Measurements from ENCODE around the gene C5orf47. TPM values are rescaled to one million over a fixed set of nuclear protein-coding genes. Genes with fewer than 3 reads are reported as not detected.

The C5orf47 gene
- total RNA-seq, 2 donors from 2014 or later = not detected

DNA sequence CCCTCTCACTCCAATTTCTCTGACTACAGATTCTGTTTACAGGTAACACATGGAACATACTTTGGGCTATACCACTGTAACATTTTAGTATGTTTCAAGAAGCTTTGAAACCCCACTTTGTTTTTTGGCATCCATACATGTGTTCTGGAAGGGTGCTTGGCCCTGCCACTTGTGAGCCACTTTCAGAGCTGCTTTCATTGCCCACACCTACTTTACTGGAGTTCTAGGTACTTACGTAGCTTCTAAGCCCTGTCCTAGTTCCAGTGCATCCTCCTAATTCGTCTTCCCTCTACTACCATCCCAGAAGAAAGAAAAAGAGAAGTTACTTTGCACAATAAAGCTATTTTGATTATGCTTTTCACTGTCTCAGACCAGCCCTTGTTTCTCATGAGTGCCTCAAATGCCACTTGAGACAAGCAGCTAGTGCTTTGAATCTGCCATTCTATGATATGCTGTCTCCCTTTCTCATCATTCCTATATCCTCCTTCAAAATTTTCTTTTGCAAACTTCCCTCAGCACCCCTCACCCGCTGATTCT is 26.5 kb upstream of the C5orf47 start:
- ATAC-seq (replicated peaks in 1 of 2) = no peak

GRCh38 chr5:173963182-173963838 is 25.7 kb upstream of the C5orf47 start:
- Mint-ChIP-seq H3K27ac (no peak overlapping the region), H3K4me3 (no peak overlapping the region), H3K36me3 (ENCODE audit: insufficient read depth in 2 of 2) (no peaks in the 10 kb centered on the region), H3K27me3 (ENCODE audit: low read depth) (no peaks in the 10 kb centered on the region), H3K4me1 (ENCODE audit: low read depth) (peaks cover 13% of the 10 kb centered on the region), H3K9me3 (no peaks in the 10 kb centered on the region)
- DNase-seq (no peak), ATAC-seq (replicated peaks in 1 of 2) (no peak)

More for the DNA sequence above, 26.5 kb upstream of the C5orf47 start:
- H3K36me3 Mint-ChIP-seq (ENCODE audit: insufficient read depth in 2 of 2) = no peaks in the 10 kb centered on the region
- H3K9me3 Mint-ChIP-seq = no peaks in the 10 kb centered on the region
- no peaks in the 10 kb centered on the region for H3K27me3 Mint-ChIP-seq (ENCODE audit: low read depth)
- DNase-seq = no peak
- no peak overlapping the region for H3K4me3 Mint-ChIP-seq
- peaks cover 13% of the 10 kb centered on the region for H3K4me1 Mint-ChIP-seq (ENCODE audit: low read depth)
- no peak overlapping the region for H3K27ac Mint-ChIP-seq

GRCh38 chr5:173963867-173964441 is 25.0 kb upstream of the C5orf47 start:
- Mint-ChIP-seq H3K9me3 (no peaks in the 10 kb centered on the region), H3K36me3 (ENCODE audit: insufficient read depth in 2 of 2) (no peaks in the 10 kb centered on the region), H3K27ac (no peak overlapping the region), H3K4me3 (no peak overlapping the region), H3K4me1 (ENCODE audit: low read depth) (peaks cover 13% of the 10 kb centered on the region), H3K27me3 (ENCODE audit: low read depth) (no peaks in the 10 kb centered on the region)
- DNase-seq = no peak
- ATAC-seq (replicated peaks in 1 of 2) = no peak

GRCh38 chr5:173964506-173964905 is 24.5 kb upstream of the C5orf47 start:
- ATAC-seq (replicated peaks in 1 of 2) = no peak
- no peak for DNase-seq
- no peaks in the 10 kb centered on the region for H3K36me3 Mint-ChIP-seq (ENCODE audit: insufficient read depth in 2 of 2)
- H3K4me3 Mint-ChIP-seq = no peak overlapping the region
- H3K4me1 Mint-ChIP-seq (ENCODE audit: low read depth) = peaks cover 13% of the 10 kb centered on the region
- no peaks in the 10 kb centered on the region for H3K27me3 Mint-ChIP-seq (ENCODE audit: low read depth)
- H3K27ac Mint-ChIP-seq = peak overlapping the region; percentile 30
- no peaks in the 10 kb centered on the region for H3K9me3 Mint-ChIP-seq

DNA sequence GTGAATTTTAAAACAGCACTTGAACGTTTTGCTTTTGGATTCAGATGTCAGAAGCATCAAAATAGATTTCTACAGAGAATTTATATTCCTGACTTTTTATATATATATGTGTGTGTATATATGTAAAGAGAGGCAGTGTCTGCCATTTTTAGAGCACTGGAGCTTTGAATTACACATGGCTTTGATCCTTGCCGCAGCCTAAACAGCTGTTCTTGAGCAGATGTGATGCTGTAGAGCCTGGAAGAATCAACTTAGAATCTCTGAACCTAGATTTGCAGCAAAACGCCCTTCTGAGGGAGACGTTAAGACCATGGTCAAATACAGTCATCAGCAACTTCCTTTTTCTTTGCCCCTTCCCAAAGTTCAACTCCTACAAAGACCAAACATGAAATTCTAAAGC is 21.7 kb upstream of the C5orf47 start:
- no peak overlapping the region for H3K4me3 Mint-ChIP-seq
- ATAC-seq (replicated peaks in 1 of 2) = no peak

DNA sequence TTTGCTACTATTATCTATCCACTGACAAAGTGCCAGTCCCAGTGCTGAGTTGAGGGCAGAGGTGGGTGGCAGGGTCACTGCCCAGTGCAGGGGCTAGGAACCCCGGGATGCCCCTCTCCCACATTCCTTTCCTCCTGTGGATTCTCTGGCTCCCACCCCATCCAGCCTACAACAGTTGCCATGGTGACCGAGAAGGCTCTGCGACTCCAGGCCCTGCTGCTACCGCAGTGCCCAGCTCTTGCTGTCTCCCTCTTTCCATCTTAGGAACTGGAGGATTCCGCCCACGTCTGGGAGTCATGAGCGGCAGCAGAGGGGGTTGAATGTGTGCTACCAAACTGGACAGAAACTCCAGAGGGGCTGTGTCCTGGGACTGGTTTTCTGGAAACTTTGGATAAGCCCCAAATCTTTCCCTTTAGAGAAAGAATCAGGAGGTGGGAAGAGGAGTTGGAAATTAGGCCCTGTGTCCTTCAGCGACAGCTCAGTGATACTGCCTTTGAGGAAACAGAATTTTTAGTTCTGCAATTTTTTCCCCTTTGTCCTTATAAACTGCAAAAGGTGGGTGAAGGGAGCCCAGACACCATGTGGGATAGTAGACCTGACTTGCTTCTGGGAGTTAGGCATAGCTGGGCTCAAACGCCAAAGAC is 20.7 kb upstream of the C5orf47 start:
- Mint-ChIP-seq H3K27ac (no peak overlapping the region), H3K9me3 (no peaks in the 10 kb centered on the region), H3K27me3 (ENCODE audit: low read depth) (no peaks in the 10 kb centered on the region), H3K4me3 (no peak overlapping the region), H3K4me1 (ENCODE audit: low read depth) (peaks cover 10% of the 10 kb centered on the region), H3K36me3 (ENCODE audit: insufficient read depth in 2 of 2) (no peaks in the 10 kb centered on the region)
- DNase-seq (no peak), ATAC-seq (replicated peaks in 1 of 2) (no peak)

More for the DNA sequence above, 21.7 kb upstream of the C5orf47 start:
- Mint-ChIP-seq H3K27me3 (ENCODE audit: low read depth) (no peaks in the 10 kb centered on the region), H3K36me3 (ENCODE audit: insufficient read depth in 2 of 2) (no peaks in the 10 kb centered on the region), H3K27ac (no peak overlapping the region), H3K9me3 (no peaks in the 10 kb centered on the region), H3K4me1 (ENCODE audit: low read depth) (peaks cover 5% of the 10 kb centered on the region)
- no peak for DNase-seq

DNA sequence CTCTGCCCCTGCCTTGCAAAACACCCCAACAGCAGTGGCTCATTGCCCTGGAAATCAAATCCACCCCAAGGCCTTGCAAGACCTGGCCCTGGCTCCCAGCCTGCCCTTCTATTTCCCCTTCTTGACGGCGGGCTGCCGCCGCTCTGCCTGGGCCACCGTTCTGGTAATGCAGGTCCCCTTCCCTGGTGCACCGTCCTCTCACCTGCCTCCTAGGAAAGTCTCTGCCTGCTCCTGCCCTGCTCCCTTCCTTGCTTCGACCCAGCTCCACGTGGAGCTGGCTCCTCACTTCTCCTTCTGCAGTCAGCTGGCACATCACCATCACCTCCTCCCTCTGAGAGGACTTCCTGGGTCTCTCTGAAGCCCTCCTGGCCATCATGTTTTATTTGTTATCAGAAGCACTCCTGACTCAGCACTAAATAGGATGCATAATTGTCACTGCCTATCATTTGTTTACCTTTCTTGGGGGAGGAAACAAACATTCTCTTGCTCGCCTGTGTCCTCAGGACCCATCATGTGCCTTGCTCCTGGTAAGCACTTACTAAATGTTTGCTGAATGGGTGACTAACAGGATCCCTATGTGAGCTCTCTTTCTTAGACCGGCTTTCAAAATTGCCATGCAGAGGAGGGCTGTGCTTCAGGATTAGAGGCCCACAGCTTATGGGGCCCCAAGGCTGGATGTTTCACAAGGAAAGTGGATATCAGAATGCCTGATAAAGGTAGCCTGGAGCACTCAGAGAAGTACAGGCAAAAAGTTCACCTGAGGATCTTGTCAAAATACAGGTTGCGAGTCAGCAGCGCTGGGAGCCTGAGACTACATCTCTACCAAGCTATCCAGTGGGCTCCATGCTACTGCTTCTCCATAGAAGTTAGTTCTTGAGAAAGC is 19.6 kb upstream of the C5orf47 start:
- ATAC-seq (replicated peaks in 1 of 2) = no peak
- no peak for DNase-seq
- H3K4me3 Mint-ChIP-seq = no peak overlapping the region
- H3K27ac Mint-ChIP-seq = no peak overlapping the region
- H3K9me3 Mint-ChIP-seq = no peaks in the 10 kb centered on the region
- no peaks in the 10 kb centered on the region for H3K36me3 Mint-ChIP-seq (ENCODE audit: insufficient read depth in 2 of 2)
- peaks cover 17% of the 10 kb centered on the region for H3K4me1 Mint-ChIP-seq (ENCODE audit: low read depth)
- peaks cover 7% of the 10 kb centered on the region for H3K27me3 Mint-ChIP-seq (ENCODE audit: low read depth)

DNA sequence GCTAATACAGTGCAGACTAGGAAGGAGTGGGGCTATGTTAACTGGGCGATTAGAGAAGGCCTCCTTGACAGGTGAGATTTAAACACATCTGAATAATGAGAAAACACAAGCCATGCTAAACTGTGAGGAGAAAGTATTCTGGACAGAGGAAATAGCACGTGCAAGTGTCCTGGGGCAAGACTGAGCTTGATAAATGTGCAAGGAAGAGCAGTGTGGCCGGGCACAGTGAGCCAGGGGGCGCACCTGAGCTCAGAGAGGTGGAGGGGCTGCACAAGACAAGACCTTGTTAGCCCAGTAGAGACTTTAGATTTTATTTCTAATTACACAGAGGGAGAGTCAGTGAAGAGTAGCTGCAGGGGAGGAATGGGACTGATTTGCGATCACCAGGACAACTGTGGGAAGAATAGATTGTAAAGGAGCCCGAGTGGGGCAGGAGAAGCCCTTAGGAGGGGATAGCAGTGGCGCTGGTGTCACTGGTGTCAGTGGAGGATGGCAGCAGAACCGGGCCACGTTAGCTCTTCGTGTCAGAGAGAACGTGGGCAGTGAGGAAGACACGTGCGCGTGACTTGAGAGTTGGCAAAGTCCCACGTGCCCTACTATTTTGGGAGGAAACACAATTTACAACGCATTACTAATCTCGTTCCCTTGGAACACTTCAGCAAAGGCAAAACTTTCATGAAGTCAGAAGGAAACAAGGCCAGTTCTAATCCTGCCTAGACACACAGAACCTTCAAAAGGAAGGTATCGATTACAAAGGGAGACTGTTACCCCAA is 17.9 kb upstream of the C5orf47 start:
- ATAC-seq (replicated peaks in 1 of 2) = no peak
- Mint-ChIP-seq H3K36me3 (ENCODE audit: insufficient read depth in 2 of 2) (no peaks in the 10 kb centered on the region), H3K9me3 (no peaks in the 10 kb centered on the region), H3K27me3 (ENCODE audit: low read depth) (peaks cover 7% of the 10 kb centered on the region), H3K27ac (no peak overlapping the region), H3K4me3 (no peak overlapping the region), H3K4me1 (ENCODE audit: low read depth) (peaks cover 12% of the 10 kb centered on the region)
- no peak for DNase-seq

DNA sequence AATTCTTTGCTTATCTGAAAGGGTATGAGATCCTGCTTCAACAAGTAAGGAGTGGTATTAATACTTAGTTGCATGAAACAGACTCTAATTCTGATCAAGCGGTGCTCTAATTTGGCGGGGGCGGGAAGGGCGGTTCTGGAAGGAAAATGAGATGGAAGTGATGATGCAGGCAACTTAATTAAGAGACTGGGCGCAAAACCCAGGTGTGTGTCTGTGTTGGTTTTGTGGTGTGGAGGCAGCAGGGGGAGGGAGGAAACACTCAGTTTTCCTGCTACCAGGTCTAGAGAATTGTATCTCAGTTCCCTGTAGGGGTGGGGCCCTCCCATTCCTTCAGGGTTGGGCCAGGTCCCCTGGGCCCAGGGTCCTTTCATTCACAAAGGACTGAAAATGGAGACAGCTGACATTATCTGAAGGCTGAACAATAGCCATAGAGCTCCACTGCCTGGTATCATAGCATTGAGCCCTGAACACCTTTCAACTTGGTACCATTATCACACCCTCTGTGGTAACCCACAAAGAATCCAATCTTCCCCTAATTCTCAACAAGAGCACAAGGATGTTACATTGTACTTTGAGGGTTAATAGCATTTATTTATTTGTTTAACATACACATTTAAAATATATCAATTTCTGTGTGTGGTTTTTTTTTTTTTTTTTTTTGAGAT is 17.2 kb upstream of the C5orf47 start:
- H3K27ac Mint-ChIP-seq = no peak overlapping the region
- peak overlapping the region in 1 of 2 donors; percentile 16 for H3K4me3 Mint-ChIP-seq
- peaks cover 12% of the 10 kb centered on the region for H3K4me1 Mint-ChIP-seq (ENCODE audit: low read depth)
- H3K36me3 Mint-ChIP-seq (ENCODE audit: insufficient read depth in 2 of 2) = no peaks in the 10 kb centered on the region
- ATAC-seq (replicated peaks in 1 of 2) (no peak), DNase-seq (no peak)
- H3K27me3 Mint-ChIP-seq (ENCODE audit: low read depth) = peaks cover 7% of the 10 kb centered on the region
- H3K9me3 Mint-ChIP-seq = no peaks in the 10 kb centered on the region

DNA sequence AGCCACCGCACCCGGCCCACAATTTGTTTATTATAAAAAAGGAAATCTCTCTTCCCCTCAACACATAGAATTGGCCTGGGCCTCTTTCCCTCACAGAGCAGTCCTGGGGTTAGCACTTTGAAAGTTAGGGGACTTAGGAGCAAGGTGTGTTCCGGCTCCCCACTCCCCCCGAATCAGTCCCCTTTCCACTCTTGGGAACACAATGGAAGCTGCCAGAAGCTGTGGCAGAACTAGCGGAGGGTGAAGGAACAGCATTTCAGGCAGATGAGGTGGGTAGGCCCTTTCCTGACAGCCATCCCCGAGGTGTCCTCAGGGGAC is 16.4 kb upstream of the C5orf47 start:
- no peak overlapping the region for H3K27ac Mint-ChIP-seq
- H3K36me3 Mint-ChIP-seq (ENCODE audit: insufficient read depth in 2 of 2) = no peaks in the 10 kb centered on the region
- H3K9me3 Mint-ChIP-seq = no peaks in the 10 kb centered on the region
- H3K4me1 Mint-ChIP-seq (ENCODE audit: low read depth) = peaks cover 12% of the 10 kb centered on the region
- peak overlapping the region in 1 of 2 donors; percentile 82 for H3K4me3 Mint-ChIP-seq
- no peak for DNase-seq
- peaks cover 11% of the 10 kb centered on the region for H3K27me3 Mint-ChIP-seq (ENCODE audit: low read depth)
- ATAC-seq (replicated peaks in 1 of 2) = peak in 1 of 2 donors; percentile 18

DNA sequence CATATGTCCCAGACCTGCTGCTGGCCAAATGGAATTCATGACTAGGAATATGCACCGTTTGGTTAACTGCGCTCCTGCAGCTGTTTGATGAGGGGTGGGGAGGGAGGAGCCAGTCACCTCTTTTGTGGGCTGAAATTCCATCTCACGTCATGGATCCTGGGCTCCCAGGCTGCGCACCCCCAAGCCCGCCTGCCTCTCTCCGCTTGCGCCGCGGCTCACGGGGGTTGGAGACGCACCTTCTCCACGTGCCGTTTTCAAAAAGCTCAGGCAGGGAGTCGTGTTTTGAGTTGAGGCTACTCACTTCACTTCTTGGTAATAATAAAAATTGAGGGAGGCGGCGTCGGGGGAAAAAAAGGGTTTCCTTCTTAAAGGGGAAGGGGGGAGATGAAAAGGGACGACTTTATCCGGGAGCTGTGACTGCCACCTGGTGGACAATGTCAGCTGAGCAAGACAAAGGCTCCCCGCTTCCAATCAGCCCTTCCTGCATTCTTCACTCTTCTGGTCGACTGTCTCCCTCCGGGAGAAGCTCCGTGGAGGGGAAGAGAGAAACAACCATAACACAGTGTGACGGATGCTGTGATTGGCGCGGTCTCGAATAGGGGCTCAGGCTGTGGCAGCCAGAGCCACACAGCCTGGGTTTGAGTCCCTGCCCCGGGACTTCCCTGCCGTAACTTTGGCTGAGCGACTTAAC is 15.9 kb upstream of the C5orf47 start:
- H3K27ac Mint-ChIP-seq = no peak overlapping the region
- ATAC-seq (replicated peaks in 1 of 2) (peak; percentile 81 to 85), DNase-seq (peak; percentile 74 to 75)
- H3K4me1 Mint-ChIP-seq (ENCODE audit: low read depth) = peaks cover 12% of the 10 kb centered on the region
- H3K36me3 Mint-ChIP-seq (ENCODE audit: insufficient read depth in 2 of 2) = no peaks in the 10 kb centered on the region
- peaks cover 15% of the 10 kb centered on the region for H3K27me3 Mint-ChIP-seq (ENCODE audit: low read depth)
- peak overlapping the region; percentile 82 to 86 for H3K4me3 Mint-ChIP-seq
- H3K9me3 Mint-ChIP-seq = no peaks in the 10 kb centered on the region
